DOHH2 (cell line): ENCODE data around the gene YBX2.

ENCODE experiments used
- EZH2phosphoT487 ChIP-seq: fragments of 200-600 bp; sonication (generic); IDR thresholded peaks from 2 replicates; pipeline ENCODE4 v1.6.1; 2017; ENCODE audit warnings: borderline replicate concordance, mild to moderate bottlenecking, antibody characterized with exemption, low read length, moderate library complexity, mixed read lengths
- TF ChIP-seq, protein P1 (sequence below): fragments of 200-600 bp; sonication (generic); IDR thresholded peaks from one replicate; pipeline ENCODE4 v1.5.1; 2014; ENCODE audit warnings: antibody characterized with exemption, mild to moderate bottlenecking, low read depth, low read length; ENCODE audit not compliant: poor library complexity, severe bottlenecking

DNA sequence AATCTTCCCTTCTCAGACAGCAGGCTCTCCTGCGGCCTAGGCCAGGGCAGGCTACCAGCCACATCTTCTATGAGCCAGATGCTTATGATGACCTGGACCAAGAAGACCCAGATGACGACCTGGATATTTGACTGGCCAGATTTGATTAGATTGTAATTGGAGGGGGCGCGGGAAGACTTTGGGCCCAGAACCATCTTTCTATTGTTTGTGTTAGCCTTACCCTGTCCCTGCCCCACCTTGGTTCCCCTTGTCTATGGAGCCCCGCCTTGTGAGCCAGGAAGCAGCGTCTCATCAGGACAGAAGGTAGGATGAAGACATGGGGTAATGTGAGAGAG, 34.9 kb downstream of the YBX2 start:
- TF ChIP-seq, protein P1, sequence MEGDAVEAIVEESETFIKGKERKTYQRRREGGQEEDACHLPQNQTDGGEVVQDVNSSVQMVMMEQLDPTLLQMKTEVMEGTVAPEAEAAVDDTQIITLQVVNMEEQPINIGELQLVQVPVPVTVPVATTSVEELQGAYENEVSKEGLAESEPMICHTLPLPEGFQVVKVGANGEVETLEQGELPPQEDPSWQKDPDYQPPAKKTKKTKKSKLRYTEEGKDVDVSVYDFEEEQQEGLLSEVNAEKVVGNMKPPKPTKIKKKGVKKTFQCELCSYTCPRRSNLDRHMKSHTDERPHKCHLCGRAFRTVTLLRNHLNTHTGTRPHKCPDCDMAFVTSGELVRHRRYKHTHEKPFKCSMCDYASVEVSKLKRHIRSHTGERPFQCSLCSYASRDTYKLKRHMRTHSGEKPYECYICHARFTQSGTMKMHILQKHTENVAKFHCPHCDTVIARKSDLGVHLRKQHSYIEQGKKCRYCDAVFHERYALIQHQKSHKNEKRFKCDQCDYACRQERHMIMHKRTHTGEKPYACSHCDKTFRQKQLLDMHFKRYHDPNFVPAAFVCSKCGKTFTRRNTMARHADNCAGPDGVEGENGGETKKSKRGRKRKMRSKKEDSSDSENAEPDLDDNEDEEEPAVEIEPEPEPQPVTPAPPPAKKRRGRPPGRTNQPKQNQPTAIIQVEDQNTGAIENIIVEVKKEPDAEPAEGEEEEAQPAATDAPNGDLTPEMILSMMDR: no peak
- no peak for TF ChIP-seq EZH2phosphoT487
